ENCODE data around the gene VAMP2.

GRCh38 chr17:8176998-8177731 lies 14.4 kb upstream of the VAMP2 start:
- TF ChIP-seq EZH2 (IDR thresholded peaks at IDR 0.05; ENCODE audit: borderline replicate concordance, low read length) (no peak), CTCF (IDR thresholded peaks at IDR 0.05; ENCODE audit: low read length) (no peak)
